Left ventricle myocardium superior (tissue), 1 donor: ENCODE results near the gene DLGAP1. TPM values are rescaled to one million over a fixed set of nuclear protein-coding genes. Genes with fewer than 3 reads are reported as not detected.

Experiments used
- ATAC-seq: fragments of 200-7000 bp; cut with Tn5 transposase; one replicate; pipeline ENCODE4 v1.9.1; 2020; ENCODE audit warnings: mild to moderate bottlenecking, moderate library complexity
- DNase-seq: peaks from one replicate; pipeline ENCODE4 v3.0.0-alpha.2; 2020
- intact Hi-C: fragments of 100-400 bp; cut with micrococcal nuclease; formaldehyde crosslinking; loops from one replicate; pipeline ENCODE4 v1.11.0; 2022
- total RNA-seq: library from RNA; stranded (reverse); fragmentation: NEBNext Ultra II Directional; extraction: Animal tissue kit (Norgen Biotek cat#: 25700); gene quantifications from one replicate; pipeline ENCODE4 v1.2.1, GENCODE V29; 2021
- donor health status: DM: no; HTN: yes; CAD: no; lungs with severe emphysema.

The DLGAP1 gene
- total RNA-seq, 1 donor from 2014 or later: not detected

DNA sequence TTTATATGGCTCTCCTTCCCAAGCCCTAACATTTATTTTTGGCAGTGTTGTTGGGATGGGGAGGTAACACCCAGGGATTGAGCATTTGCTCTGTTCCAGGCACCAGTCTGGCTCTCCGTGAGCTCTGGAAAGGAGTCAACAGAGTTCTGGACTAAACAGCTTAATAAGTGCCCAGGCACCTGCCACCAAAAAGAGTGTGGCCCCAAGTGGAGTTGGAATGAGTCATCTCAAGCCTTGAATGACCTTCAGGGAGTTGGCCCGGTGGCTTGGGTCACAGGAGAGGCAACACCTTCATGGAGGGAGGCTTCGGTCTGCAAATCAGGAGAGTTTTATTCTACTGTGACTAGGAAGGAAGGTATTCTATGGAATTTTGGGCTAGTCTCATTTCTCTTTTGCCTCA, 203.2 kb downstream of the DLGAP1 start:
- DNase-seq (no peak), ATAC-seq (no peak)
- intact Hi-C loops: no loop called here

GRCh38 chr18:4251206-4251605, 203.9 kb downstream of the DLGAP1 start:
- ATAC-seq (no peak), DNase-seq (no peak)
- intact Hi-C loops: no loop called here

- DNase-seq (no peak), ATAC-seq (no peak)
- intact Hi-C loops: no loop called here
Measured at GRCh38 chr18:4250141-4250540, 205.0 kb downstream of the DLGAP1 start.

DNA sequence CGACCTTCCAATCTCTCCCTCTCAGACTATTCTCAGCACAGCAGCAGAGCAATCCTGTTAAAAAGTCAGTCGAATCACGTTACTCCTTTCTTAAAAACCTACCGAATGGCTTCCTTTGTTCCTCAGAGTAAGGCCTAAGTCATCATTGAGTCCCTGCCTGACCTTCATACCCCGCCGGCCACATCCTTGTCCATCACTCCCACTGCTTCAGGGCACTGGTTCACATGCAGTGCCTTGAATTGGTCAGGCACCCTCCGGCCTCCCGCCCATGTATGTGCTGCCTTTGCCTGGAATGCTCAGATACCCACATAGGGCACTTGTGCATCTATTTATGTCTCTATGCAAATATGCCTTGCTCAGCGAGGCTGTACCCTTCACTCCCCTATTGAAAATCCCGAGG, 206.4 kb downstream of the DLGAP1 start:
- intact Hi-C loops: no loop called here
- DNase-seq (no peak), ATAC-seq (no peak)

DNA sequence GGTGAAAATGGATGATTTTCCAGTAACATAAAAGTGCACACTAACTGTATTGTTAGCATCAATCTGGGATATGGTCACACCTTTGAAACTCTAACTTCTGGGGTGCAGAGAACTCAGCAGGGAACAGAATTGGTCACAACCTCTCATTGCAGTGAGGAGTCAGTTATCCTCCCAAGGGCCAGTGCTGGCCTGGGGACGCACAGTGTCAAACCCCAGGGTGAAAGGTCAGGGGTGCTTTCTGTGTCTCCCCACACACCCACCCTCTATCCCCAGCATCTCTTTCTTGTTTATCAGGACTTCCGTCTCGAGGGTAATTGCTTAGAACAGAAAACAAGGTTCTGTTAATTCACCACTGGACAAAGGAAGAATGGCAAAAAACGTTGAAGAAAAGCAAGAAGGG, 208.7 kb downstream of the DLGAP1 start:
- DNase-seq: no peak
- no peak for ATAC-seq
- intact Hi-C loops: no loop called here

- DNase-seq (no peak), ATAC-seq (no peak)
- intact Hi-C loops: no loop called here
Measured at GRCh38 chr18:4245456-4245855, 209.7 kb downstream of the DLGAP1 start.

GRCh38 chr18:4242431-4243161, 212.5 kb downstream of the DLGAP1 start:
- ATAC-seq: no peak
- intact Hi-C loops: no loop called here
- no peak for DNase-seq

DNA sequence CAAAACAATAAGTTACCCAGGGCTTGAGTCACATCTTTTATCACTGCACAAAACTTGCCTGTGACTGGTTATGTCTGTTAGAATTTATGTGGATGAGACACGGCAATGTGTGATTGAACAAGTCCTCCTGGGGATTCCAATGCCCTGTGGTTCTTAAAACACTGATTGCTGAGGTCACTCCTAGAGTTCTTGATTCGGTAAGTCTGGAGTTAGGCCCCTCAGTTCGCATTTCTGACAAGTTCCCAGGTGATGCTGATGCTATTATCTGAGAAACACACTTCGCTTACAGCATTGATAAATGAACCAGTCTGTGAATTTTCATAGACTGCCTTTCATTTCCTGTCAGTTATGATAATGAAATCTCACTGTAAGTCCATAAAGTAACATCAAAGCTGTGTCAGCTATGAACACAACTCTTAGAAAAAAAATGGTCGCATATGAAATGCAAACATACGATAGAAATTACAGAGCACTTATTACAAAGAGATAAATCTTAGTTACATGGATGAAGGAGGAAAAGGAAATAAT, 214.0 kb downstream of the DLGAP1 start:
- ATAC-seq: no peak
- intact Hi-C loops: no loop called here

DNA sequence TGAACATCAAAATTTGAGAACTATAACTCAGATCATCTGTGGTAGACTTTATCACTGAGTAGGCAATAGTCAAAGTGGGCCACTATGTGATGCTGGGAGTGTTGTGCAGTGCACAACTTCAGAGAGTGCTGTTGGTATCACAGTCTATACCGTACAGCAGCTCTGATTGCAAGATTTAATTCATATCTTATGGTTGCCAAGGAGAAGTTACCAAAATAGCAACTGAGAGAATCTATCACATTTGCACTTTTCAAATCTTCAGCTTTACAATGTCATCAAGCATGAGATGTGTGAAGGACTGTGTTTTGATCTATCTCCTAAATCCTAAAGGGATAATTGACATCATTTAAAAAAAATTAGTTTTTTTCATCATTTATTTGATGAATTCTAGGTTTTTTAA, 216.1 kb downstream of the DLGAP1 start:
- ATAC-seq (no peak), DNase-seq (no peak)
- intact Hi-C loops: no loop called here

More for the DNA sequence above, 214.0 kb downstream of the DLGAP1 start:
- DNase-seq: no peak

DNA sequence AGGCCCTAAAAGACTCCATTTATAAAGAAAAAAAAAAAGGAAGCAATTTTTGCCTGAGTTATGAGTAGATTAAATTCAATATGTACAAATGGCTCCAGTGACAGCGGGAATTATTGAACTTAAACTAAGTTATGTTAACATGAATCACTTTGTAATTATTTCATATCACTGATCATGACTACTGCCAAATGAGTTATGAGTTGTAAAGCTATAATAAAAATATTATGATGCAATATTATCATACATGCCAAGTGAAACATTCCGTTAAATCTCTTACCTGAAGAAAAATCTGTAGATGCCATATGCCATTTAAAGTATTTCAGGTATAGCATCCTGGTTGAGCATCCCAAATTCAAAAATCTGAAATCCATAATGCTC, 217.5 kb downstream of the DLGAP1 start:
- intact Hi-C loops: no loop called here
- DNase-seq (no peak), ATAC-seq (no peak)

GRCh38 chr18:4236940-4237663, 218.0 kb downstream of the DLGAP1 start:
- intact Hi-C loops: no loop called here
- DNase-seq (no peak), ATAC-seq (no peak)

DNA sequence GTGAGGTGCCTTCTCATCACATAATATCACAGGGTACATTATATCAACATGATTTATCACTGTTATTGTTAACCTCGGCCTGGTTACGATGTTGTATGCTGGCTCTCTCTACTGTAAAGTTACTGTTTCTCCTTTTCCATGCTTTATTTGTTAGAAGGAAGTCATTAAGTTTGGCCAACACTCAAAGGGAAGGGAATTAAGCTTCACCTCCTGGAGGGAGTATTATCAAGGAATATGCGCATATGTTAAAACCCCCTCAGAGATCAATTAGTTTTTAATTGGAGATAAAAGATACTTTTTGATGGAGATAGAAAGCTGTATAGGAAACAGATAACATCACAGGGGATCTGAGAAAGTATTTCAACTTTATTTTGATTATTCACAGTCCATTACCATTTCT, 221.6 kb downstream of the DLGAP1 start:
- intact Hi-C loops: no loop called here
- ATAC-seq (no peak), DNase-seq (no peak)

DNA sequence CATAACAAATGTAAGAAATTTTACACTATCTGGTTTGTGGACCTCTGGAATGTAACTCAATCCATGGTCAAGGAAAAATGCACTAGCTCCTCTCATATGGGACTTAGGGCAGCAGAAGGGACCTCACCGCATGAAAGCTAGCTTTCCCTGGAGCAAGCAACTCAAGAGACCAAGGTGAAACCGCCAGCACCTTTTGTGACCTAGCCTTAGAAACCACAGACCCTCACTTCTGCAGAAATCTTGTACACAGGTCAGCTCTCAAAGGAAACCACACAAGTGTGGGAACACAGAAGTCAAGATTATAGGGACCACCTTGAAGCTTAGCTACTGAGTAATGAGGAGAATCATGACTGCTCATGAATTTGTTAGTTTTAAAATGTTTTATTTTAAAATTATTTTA, 222.5 kb downstream of the DLGAP1 start:
- DNase-seq: no peak
- intact Hi-C loops: no loop called here
- ATAC-seq: no peak

DNA sequence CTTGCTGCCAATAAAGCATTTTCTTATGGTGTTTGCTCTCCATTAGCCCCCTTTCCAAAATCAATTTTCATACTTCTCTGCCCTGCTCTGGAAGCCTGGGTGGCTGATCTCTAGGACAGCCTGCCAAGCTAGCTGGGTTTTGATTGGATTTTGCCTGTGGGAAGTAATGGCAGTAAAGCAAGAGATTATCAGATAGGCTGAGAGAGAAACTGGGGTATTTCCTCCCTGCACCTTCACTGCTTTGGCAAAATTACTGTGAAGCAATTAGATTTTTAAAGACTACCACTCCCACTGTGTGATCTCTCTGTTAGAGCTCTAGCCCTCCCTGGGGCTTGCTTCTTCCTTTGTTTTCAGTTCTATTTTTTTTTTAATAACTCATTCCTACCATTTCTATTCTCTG, 223.8 kb downstream of the DLGAP1 start:
- intact Hi-C loops: no loop called here
- ATAC-seq (no peak), DNase-seq (no peak)

DNA sequence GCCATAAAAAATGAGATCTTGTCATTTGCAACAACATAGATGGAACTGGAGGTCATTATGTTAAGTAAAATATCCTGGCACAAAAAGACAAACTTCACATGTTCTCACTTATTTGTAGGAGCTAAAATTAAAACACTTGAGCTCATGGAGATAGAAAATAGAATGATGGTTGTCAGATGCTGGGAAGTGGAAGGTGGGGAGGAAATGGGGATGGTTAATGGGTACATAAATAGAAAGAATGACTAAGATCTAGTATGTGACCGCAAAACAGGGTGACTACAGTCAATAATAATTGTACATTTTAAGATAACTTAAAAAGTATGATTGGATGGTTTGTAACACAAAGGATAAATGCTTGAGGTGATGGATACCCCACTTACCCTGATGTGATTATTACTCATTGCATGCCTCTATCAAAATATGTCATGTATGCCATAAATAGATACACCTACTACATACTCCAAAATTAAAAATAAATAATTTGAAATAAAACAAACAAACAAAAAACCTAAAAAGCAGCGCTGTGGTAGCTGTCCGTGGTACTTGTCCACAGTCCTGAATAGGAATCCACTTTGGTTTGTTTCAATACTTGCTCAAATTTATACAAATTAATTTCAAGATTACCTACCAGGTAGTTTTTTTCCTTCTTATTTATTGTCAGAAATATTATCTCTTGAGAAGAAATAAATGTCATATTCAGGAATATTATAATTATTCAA, 224.5 kb downstream of the DLGAP1 start:
- intact Hi-C loops: no loop called here
- ATAC-seq (no peak), DNase-seq (no peak)

DNA sequence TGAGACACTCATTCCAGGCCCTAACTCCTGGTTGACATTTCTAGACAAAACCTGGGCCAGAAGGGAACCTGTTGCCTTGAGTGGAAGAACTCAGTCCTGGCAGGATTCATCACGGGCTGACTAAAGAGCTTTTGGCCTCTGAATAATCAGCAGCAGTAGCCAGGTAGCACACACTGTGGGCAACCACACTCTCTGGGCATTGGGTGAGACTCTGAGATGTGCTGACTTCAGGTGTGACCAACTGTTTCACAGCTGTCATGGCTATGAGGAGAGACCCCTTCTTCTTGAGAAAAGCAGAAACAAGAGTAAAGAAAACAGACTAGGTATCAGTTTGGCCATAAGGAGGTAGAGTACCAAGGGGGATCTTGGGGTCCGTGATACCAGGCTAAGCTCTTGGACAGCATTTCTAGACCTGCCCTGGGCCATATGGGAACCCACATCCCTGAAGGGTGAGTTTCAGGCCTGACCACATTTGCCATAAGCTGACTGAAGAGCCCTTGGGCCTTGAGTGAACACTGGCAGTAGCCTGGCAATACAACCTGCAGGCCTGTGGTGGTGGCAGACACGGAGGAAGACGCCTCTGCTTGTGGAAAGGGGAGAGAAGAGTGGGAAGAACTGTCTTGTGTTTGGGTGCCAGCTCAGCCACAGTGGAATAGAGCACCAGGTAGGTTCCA, 230.9 kb downstream of the DLGAP1 start:
- DNase-seq (no peak), ATAC-seq (no peak)
- intact Hi-C loops: no loop called here

DNA sequence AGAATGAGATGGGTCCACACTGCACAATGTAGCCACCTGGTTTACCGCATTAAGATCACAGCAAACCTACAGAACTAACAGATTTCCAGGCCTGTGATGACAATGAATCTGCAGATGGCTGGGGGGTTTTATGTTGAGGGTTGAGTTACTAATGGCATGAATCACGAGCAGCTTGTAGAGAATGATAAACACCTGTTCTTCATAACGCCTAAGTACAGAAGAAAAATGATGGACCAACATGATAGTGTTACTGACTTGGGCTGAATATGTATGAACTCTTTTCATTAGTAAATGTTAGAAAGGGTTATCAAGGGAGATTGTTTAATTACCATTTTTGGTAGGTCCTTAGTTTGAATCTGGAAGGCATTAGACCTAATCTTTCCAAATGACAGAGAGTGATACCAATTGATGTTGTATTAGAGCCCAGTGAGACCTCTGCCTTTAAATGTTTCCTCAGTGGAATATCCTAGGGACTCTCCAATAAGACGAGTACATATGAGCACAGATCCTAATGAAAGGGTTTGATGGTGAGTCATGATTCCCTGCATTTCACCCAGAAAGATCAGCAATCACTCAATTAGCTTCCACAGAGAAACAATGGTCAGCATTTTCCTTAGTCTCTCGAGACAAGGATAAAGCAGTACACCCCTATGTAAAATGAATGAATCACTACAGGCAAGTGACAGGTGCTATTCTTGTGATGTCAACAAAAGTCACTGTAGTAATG, 243.8 kb downstream of the DLGAP1 start:
- intact Hi-C loops: no loop called here
- ATAC-seq (no peak), DNase-seq (no peak)

- DNase-seq: no peak
- ATAC-seq: no peak
- intact Hi-C loops: no loop called here
Measured at GRCh38 chr18:4208366-4208765, 246.7 kb downstream of the DLGAP1 start.

DNA sequence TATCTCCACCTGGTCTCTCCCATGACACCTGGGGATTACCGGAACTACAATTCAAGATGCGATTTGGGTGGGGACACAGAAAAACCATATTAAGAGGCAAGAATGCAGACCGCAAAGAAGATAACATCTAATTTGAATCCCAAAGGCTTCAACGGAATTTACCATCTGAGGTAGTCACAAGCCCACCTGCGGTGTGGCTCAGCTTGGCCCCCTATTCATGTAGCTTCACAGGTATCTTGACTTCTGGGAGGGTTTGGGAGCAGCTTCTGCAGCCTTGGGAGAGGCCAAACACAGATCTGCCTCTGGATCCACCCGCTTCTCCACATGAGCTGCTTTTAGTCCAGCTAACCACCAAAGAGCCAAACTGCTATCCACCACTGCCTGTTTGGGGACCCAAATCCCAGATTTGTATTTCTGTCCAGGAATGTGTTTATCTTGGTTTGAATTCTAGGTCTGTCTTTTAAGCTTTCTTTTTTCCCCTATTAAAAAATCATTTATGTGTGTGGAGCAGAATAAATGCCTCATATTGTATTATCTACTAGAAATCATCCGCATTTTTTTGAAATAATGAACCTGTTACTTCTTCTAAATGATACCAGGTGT, 247.6 kb downstream of the DLGAP1 start:
- ATAC-seq (no peak), DNase-seq (no peak)
- intact Hi-C loops: no loop called here
